HG03565 (cell line): Measurements from ENCODE around the gene CFAP61.
"Not testable (repeated sequence)": the region's sequence is repeated elsewhere in the genome, so short reads cannot be mapped to it uniquely, and the experiment has no call there.

ENCODE experiments used
- ATAC-seq: cut with Tn5 transposase; IDR thresholded peaks from one replicate; pipeline ENCODE4 v1.9.1; 2021; ENCODE audit warnings: mild to moderate bottlenecking, moderate library complexity; ENCODE audit not compliant: unreplicated experiment

CFAP61 gene

GRCh38 chr20:20304942-20305341 lies 252.6 kb downstream of the CFAP61 start:
- ATAC-seq: no peak

DNA sequence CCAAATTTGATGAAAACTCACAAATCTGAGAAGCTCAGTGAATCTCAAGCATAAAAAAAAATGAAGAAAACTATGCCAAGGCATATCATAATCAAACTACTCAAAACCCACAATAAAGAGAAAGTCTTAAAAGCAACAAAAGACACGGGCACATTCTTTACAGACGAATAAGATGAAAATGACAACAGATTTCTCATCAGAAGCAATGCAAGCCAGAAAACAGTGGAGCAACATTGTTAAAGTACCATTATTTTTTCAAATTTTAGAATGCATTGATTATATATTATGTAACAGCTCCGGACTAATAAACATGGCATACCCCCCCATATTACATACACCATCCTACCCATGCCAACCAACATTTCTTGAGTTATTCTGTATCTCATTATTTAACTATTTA lies 260.2 kb downstream of the CFAP61 start:
- no peak for ATAC-seq

GRCh38 chr20:20317195-20317594 lies 264.9 kb downstream of the CFAP61 start:
- ATAC-seq: peak; percentile 84

DNA sequence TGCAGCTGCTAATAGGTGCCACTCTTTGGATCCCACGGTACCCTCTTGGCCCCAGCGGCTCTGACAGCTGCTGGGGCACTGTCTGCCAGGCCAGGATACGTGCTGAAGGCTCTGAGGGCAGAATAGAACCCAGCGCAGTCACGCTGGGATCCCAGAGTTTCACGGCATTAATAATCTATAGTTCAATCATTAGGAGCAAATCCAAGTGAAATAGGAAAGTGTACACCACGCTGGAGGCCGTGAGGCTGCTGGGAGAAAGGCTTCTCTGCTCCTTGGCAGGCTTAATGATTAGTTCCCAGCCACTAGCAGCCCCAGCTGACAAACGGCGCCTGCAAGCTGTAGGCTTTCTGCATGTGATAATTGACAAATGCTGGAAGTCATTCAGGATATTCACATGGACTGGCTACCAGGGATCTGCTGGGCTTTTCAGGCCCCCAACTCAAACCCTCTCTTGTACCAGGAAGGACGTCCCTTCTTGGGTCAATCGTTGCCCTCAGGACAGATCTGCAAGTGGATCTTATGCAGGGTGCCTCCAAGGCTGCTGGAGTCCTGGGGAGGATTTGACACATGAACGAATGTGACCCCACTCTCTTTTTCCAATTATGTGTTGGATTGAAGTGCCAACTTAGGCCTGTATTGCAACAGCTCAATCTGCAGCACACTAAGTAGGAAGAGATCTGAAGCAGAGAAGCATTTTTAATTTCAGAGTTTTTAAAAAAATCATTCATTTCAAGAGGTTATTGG lies 265.5 kb downstream of the CFAP61 start:
- no peak for ATAC-seq

GRCh38 chr20:20318365-20319161 lies 266.2 kb downstream of the CFAP61 start:
- no peak for ATAC-seq

DNA sequence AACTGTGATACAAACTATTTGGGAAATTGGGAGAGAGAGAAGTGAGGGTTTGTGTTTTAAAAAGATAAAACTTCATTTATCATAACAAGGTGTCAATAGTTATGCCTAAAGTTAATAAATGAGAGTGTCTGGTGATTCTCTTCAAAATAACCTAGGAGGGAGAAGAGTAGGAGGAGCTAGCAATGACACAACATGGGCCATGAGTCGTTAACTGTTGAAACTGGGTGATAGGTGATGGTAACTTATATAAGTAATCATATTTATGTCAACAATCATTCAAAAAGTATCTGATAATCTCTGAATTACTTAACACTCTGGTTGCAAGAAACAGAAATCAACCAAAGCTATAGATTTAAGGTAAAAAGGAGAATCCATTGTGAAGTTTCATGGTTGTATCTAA lies 268.8 kb downstream of the CFAP61 start:
- no peak for ATAC-seq

DNA sequence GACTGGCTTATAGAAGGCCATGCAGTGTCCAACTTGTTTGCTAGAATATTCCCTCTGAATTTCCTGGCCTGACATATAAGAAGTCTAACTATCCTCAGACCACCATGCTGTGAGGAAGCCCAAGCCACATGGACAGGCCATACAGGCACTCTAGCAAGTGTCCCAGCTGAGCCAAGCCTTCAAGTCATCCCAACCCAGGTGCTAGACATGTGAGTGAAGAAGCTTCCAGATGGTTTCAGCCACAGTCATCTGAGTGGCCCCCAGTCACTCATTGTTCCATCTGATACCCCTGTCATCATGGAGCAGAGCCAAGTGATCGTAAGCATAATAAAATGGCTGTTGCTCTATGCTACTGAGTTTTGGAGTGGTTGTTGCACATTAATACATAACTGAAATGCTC lies 269.6 kb downstream of the CFAP61 start:
- no peak for ATAC-seq

DNA sequence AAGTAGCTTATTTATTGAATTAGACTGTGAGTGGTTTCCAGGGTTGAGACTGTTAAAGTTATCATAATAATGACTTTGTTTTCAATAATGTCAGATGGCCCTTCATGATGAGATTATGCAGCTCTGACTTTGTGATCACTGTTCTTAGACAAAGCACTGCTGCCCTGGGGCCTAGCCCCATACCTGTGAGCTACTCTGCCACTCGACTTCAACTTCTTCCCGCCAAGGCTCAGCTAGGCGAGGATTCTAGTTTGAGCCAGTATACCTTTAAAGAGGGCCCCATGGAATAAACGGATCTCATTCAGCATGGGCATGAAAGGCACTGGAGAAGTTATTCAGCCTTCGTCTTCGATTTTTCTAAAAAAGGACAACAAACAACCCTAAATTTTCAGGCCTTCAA lies 270.6 kb downstream of the CFAP61 start:
- no peak for ATAC-seq

DNA sequence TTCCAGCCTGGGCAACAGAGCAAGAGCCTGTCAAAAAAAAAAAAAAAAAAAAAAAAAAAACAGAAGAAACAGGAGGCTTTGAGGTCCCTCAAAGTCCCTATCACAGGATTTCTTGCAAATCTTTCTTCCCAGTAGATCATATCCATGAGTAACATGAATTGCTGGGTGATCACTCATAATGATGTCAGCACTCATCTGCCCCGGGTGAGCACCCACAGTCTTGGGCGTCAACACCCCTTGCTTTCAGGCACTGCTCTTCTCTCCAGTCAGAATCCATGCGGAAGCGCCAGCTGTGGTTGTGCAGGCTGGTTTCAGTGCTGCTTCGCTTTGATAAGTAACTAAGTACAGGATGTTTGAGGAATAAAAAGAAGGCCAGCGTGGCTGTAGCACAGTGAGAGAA lies 275.4 kb downstream of the CFAP61 start:
- ATAC-seq: no peak

- no peak for ATAC-seq
Measured at GRCh38 chr20:20329564-20329963, 277.2 kb downstream of the CFAP61 start.

- no peak for ATAC-seq
Measured at GRCh38 chr20:20331156-20331555, 278.8 kb downstream of the CFAP61 start.

GRCh38 chr20:20331817-20332216 lies 279.5 kb downstream of the CFAP61 start:
- no peak for ATAC-seq

GRCh38 chr20:20333866-20334265 lies 281.5 kb downstream of the CFAP61 start:
- no peak for ATAC-seq

DNA sequence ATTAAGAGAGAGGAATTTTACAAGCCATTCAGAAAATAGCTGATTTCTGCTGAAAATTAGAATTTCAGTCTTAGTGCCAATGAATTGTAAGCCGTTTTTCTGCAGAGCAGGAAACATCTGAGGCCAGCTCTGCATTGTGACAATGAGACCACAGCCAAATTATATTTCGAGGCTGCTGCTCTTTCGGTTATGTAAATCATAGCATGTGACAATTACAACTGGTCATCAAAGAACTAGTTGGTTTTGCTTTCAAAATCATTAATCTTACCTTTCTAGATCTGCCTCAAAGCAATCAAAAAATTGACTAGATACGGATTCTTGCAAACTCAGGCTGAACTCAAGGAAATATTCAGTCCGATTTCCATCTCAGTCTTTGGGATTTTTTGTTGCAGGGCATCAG lies 282.2 kb downstream of the CFAP61 start:
- ATAC-seq: peak; percentile 94

- no peak for ATAC-seq
Measured at GRCh38 chr20:20338133-20338730, 285.9 kb downstream of the CFAP61 start.

- ATAC-seq: no peak
Measured at GRCh38 chr20:20340443-20340842, 288.1 kb downstream of the CFAP61 start.

DNA sequence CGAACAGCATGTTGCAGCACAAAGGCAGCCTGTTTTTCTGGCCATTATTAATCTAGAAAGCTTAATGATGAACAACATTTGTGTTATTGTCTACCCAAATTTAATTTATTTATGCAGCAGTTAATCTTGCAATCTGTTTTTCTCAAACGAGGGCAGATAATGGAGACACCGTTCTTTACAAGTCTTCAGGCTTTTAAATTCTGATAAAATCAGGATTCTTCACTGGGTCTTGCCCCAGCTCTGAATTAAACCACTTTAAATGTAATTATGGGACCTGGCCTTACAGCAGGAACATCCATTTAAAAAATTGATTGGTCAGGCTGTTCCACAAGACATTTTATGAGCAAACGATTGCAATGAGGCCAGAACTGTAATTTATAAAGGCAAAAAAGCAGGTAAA lies 289.0 kb downstream of the CFAP61 start:
- ATAC-seq: no peak

DNA sequence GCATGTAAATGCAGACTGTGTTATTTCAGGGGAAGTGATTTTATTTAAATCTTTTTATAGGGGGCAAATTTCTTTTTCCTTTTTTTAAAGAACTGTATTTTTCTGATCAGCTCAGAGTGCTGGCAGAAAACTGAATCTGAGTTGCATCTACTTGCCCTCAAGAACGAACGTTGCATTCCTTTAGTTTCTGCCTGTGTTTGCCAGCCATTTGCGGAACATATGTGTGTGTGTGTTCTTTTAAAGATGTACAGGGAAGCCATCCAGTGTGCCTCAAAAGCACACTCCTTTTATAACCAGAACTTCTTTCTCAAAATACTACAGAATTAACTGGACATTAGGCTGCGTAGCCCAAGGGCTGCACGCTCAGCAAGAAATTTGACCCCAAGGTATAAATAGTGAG lies 289.7 kb downstream of the CFAP61 start:
- ATAC-seq: no peak

GRCh38 chr20:20343932-20344331 lies 291.6 kb downstream of the CFAP61 start:
- no peak for ATAC-seq

GRCh38 chr20:20344476-20344875 lies 292.1 kb downstream of the CFAP61 start:
- no peak for ATAC-seq

DNA sequence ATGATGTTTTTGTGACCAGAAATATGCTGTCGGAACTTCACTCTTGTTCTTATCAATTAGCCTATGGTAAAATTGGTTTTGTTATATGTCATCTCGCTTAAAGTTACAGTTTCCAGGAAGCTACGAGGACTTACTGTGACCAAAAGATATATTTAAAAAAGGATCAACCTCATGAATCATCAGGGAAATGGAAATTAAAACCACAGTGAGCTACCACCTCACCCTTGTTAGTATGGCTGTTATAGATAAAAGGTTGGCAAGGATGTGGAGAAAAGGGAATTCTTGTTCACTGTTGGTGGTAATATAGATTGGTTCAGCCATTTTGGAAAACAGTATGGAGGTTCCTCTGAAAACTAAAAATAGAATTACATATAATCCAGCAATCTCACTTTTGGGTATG lies 301.2 kb downstream of the CFAP61 start:
- no peak for ATAC-seq

- ATAC-seq: not testable (repeated sequence)
Measured at GRCh38 chr20:20355503-20355902, 303.2 kb downstream of the CFAP61 start.
